DLD1 (cell line): ENCODE results near the gene ABHD16A.

Experiments used
- in situ Hi-C: cut with HindIII; loops from 2 replicates; pipeline ENCODE4 v1.10.0; 2017; ENCODE audit warnings: low sequenced_read_pairs

ABHD16A gene

DNA sequence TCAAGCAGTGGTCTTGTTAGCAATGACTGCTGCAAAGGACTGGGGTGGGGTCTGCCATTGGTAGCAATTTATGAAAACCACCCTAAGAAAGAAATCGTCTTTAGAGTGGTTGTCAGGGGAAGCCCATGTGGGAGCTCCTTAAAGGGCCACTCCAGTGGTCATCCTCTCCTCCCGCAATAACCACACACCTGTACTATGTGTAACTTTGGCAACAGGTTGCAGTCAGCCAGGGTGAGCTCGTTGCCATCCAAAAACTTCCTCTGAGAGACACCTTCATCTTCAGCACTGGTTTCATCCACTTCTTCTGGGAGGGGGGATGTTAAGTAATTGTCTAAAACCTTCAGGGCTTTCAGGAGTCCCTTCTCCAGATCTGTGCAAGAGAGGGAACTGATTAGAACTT, 28.9 kb upstream of the ABHD16A start:
- in situ Hi-C loops = loop anchor here (5.0 kb wide), 1 partner anchor 40 kb away; no protein-coding TSS in a partner anchor

DNA sequence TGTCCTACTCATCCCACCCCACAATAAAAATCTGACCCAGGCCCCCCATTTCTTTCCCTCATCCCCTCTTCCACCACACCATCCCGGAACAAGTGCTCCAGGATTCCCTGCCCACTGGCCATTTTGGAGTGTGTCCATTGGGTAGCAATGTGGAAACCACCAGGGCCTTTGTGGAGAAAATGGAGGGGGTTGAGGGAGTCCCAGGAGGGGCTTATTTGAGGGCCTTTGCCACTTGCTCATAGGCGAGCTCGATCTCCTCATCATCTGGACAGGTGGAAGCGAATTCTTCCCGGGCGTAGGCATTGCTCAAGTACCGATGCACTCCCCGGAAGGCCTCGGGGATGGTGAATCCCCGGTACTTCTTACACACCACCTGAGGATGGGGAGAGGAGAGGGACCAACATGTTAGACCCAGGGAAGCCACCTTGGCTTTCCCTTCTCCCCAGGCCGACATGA, 27.5 kb upstream of the ABHD16A start:
- in situ Hi-C loops = loop anchor here (5.0 kb wide), 1 partner anchor 38 kb away; no protein-coding TSS in a partner anchor

DNA sequence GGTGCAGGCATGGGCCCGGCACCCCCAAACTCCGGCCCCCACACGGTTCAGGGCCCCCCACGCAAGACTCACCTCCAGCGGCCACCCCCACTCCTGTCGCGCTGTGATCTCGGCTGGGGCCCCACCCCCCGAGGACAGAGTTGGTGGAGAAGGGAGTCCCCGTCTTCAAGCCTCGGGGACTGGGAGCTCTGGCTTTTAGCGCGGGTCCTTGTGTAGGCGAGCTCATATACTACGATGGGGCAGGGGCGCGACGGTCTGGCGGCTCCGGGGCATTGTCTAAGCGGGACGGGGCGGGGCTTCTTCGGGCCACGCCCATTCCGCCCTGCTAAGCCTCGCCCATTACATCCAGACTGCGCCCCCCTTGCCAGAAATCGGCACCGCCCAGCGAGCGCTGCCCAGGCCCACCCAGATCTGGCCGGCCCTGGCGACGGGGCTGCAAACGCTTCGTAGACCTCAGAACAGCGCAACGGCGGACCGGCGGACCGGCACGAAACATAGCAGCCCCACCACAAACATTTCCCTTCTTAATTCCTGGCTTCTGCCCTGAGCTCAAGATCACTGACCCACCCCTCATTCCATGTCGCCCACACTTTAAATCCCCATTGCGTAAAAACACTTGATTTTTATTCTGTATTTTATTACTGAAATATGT, 27.0 kb upstream of the ABHD16A start:
- in situ Hi-C loops = loop anchor here (5.0 kb wide), 1 partner anchor 38 kb away; no protein-coding TSS in a partner anchor

DNA sequence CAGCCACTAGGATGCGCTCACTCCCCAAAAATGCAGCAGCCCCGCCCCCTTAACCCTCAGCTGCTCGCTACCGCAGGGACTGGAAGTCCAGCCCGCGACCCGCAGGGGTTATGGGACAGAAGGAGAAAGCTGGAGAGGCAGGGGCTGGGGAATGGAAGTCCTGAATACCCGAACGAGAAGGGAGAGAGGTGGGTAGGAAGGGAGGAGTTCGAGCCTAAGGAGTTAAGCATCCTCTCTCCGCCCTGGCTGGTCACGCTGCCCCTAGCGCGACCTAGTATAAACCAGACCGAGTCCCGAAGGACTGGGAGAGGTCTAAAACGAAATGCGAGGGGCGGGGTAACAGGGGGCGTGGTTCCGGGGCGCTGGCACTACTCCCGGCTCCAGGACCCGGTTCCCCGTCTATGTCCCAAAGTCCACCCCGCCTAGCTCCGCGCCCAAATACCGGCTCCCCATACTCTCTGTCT, 26.4 kb upstream of the ABHD16A start:
- in situ Hi-C loops = no loop called here

DNA sequence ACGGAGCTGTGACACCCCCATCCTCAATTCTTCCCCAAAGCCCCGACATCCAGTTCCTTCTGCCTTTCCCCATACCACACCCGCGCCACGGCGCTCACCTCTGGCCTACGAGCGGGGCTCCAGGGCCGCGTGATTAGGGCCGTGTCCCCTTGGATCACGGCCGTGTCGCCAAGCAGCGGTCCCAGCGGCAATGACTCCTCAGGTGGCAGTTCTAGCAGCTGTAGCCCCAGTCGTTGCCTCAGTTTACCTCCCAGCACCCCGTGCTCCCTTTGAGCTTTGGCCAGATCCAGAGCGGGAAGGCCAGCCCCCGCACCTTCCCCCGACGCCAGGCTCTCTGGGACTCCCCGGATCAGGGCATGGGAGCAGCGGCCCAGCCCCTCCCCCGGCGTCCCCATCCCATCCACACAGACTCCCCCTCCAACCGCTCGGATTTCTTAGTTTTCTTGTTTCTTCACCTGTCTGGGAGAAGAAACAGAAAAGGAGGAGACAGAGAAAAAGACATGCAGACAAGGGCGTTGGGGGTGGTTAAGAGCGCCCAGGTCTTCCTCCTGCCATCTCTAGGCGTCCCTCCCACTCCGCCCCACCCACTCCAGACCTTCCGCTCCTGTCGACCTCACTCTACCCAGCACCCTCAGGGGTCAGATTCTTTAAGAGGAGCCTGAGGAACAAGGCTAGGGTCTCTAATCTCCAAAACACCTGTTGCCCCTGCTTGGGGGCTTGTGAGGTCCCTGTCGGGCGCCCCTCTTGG, 25.8 kb upstream of the ABHD16A start, which contains the start of gene DDAH2:
Gene DDAH2, minus strand, starts transcription at position 533 of the 748 bp plus-strand sequence. Its CDS starts 138 bp downstream, at position 395.
- in situ Hi-C loops = no loop called here

DNA sequence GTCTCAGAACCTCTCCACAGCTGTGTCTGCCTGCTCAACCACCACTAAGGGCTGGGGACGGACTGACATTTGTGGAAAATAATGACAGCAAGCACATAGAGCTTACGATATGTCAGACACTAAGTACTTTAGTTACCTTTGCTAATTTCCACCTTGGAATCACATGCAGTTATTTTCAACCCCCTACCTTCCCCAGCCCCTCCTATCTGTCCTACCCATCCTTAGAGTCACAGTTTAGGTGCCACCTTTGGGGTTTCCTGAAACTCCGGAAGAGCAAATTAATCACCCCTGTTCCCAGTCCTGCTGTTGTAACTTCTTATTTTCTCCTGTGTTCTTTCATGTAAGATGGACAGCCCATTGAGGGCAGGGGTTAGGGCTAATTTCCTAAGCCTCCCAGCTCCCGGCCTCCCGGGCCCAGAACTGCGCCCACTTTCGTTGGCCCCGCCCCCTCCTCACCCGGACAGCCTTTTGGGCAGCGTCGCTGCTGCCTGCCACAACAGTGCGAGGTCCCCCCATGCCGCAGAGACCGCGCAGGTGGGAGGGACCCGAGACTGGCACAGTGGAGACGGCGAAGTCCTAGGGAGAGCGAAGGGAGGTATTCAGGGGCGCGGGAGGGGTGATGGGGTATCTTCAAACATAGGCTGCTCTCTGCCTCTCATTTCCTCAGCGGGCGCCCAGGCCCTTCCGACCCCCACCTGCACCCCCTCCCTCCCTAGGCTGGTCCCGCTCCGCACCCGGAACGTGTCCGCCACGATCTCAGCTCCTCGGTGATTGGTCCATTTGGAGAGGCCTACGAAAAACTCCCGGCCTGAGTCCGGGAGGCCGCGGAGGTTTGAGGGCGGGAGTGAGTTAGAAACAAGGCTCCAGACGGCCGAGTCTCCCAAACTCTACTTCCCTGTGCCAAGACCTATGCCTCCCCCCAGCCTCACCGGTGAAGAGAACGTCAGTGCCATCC, 24.9 kb upstream of the ABHD16A start:
- in situ Hi-C loops = no loop called here

DNA sequence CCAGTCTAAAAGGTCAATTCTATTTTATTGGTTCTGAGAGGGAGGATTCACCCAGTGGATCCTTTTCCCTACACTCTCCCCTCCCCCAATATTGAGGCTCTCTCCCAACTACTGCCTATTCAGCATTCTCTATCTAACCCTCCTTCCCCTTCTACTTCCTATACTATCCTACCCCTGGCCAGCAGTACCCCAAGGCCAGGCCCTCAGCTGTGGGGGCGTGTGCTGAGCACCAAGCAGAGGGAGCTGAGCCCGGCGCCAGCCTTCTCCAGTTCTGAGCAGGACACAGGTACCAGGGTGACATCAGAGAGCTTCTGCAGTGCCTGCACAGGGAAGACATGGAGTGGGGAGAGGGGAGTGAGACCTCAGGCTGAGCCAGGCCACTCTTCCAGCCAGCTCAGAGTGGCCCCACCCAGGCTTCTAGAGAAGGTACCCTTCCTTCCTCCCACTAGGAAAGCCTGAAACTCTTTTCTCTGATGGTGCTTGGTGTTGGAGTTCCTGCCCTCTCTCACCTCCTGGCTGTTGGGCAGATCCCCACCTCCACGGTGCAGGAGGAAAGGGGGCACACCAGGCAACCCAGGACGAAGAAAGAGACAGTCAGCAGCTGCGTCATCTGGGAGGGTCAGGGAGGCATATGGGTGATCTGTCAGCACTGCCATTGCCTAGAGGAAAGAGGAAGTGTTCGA, 24.1 kb upstream of the ABHD16A start:
- in situ Hi-C loops = no loop called here

DNA sequence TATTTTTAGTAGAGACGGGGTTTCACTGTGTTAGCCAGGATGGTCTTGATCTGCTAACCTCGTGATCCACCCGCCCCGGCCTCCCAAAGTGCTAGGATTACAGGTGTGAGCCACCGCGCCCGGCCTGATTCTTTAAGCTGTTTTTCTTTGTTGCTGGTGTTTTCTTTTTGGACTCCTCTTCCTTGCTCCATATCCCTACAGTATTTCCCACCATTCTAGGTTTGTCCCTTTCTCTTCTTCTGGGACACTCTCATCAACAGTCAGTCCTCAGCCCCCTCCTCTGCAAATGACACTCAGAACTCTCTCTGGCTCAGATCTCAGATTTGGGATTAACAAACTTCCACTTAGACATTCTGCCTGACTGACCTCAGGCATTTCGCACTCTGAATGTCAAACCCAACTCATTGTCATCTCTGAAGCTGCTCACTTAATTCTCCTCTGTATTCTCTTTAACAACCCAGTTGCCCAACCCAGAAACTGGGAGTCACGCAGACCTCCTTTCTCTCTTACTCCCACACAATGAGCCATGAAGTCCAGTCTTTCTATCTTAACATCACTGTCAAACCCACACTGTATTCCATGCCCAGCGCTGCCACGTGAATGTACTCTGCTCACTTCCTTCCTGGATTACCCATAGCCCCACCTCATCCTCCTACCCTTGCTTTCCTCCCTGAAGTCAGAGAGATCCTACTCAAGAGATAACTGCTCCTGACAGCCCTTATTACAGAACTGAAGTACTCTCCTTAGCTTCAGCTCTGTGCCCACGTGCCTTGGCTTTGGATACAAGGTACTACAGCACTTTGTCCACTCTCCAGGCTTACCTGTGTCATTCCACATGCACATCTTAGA, 22.6 kb upstream of the ABHD16A start:
- in situ Hi-C loops = no loop called here

DNA sequence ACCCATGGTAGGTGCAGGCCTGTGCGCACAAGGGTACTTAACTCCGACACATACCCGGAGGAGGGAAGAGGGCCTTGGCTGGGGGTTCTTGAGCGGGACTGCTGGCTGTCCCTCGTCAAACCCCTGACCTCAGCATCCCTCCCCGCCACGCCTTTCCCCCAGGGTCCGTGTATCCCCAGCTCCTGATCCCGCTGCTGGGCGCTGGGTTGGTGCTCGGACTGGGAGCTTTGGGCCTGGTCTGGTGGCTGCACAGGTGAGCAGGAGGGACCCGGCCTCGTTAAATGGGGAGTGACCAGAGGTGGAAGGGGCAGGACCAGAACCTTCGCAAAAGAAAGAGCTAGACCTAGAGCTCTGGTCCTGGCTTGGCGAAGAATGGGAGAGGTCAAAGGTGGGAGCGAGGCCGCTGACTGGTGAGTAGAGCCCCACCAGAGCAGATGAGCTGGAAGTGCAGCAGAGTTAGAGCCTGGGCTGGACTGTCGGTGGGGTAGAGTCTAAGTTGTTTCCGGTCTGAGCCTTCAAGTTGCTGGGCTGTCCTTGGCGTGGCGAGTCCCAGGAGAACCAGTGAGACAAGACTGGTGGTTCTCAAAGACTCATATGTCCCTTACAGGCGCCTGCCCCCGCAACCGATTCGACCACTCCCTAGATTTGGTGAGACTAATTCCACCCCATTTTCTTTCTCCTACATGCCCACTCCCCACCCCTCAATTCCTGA, 21.0 kb upstream of the ABHD16A start:
- in situ Hi-C loops = no loop called here

DNA sequence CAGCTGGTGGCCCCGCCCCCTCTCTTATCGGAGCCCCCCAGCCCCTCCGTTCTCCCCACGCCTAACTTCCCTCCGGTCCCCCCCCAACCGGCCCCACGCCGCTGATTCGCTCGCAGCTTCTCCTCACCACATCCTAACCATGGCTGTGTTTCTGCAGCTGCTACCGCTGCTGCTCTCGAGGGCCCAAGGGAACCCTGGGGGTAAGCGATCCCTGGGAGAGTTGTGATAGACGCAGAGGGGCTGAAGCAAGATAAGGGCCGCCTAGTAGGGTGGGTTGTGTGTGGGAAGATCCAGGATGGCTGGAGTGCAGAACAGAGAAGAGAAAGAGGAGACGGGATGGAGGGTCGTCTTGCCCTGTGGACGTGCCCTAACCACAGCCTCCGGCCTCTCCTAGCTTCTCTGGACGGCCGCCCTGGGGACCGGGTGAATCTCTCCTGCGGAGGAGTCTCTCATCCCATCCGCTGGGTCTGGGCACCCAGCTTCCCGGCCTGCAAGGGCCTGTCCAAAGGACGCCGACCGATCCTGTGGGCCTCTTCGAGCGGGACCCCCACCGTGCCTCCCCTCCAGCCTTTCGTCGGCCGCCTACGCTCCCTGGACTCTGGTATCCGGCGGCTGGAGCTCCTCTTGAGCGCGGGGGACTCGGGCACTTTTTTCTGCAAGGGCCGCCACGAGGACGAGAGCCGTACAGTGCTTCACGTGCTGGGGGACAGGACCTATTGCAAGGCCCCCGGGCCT, 20.3 kb upstream of the ABHD16A start, which contains the start of gene MPIG6B:
Gene MPIG6B, plus strand, starts transcription at position 129 of the 735 bp plus-strand sequence. Its CDS starts 11 bp downstream, at position 140.
- in situ Hi-C loops = no loop called here

DNA sequence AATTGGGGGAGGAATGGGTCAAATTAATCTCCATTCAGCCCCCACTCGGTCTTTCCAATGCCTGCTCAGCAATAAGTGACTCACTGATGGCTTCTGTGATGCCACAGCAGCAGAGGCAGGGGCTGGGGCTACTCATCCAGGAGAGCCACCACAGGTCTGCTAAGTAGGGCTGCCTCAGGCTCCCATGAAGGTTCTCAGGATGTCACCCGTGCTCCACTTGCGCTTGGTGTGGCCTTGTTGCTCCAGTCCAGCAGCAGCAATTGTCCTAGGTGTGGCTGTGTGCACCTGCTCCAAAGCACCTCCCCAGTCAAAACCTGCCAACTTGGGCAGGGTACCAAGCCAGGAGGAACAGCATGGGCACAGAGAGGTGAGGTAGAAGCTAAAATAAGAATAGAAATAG, 19.0 kb upstream of the ABHD16A start:
- in situ Hi-C loops = no loop called here

DNA sequence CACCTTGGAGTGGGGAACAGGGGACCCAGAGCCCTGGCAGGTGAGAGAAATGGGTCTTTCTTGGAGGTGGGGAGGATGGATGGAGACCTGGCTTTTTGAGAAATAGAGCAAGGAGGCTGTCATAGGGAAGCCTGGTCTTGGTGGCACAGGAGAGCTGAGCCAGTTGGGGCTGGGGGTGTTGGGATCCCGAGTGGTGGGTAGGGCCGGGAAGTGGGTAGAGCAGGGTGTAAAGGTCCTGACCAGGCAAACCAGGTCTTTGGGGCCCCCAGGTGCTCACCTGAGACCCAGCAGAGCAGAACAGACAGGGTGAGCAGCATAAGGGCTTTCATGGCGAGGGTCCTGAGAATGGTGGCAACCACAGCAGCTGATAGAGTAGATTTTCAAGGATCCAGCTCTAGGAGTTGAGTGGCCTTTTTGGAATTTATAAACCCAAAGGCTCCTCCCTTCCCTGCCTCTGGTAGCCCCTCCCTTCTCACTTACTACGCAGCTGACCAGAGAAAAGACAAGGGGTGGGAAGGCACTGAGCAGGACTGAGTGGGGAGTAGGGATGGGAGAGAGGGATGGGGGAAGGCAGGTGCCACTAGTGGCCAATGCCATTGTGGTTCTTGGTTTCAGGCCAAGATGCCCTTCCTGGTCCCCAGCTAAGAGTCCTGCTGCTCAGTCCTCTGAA, 18.4 kb upstream of the ABHD16A start, which contains the start of gene LY6G6C:
Gene LY6G6C, minus strand, starts transcription at position 396 of the 670 bp plus-strand sequence. Its CDS starts 67 bp downstream, at position 329.
- in situ Hi-C loops = no loop called here

DNA sequence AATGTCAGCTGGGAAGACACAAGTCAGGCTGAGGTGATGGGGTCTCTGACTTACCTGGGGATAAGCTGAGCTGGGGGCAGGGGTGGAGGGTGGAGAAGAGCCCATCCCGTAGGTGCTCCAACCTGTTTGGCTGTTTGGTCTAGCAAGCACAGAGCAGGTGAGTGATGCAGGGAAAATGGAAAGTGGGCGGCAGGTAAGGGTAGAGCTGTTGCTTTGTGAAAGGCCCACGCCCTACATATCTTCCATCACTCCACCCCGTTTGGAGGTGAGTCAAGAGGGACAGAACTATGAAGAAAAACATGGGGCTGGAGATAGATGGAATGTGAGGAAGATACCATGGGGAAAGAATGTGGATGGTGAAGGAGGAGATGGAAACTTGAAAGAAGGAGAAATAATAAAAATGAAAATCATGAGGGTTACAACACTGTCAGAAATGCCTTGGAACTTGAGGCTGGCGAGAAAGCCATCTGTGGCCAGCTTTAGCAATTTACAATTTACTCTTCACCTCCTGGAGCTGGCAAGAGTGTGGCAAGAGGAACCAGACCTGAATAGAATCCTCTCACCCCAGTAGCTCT, 17.2 kb upstream of the ABHD16A start:
- in situ Hi-C loops = no loop called here

DNA sequence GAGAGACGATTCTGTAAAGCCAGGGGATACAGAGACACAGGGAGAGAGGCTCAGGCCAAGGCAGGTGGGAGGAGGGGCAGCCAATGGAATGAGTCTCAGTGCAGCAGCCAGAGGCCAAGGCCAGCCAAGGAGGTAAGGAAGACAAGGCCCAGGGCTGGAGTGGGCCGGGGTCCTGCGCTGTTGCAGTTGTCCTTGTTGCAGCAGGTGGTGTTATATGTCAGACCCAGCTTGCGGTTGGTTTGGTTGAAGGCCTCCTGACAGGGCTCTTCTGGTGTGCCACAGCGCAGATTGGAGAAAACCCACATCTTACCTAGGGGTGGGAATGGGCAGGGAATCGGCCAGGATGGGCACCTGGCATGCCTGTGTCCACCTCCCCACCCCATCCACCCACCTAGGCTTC, 15.9 kb upstream of the ABHD16A start:
- in situ Hi-C loops = no loop called here

DNA sequence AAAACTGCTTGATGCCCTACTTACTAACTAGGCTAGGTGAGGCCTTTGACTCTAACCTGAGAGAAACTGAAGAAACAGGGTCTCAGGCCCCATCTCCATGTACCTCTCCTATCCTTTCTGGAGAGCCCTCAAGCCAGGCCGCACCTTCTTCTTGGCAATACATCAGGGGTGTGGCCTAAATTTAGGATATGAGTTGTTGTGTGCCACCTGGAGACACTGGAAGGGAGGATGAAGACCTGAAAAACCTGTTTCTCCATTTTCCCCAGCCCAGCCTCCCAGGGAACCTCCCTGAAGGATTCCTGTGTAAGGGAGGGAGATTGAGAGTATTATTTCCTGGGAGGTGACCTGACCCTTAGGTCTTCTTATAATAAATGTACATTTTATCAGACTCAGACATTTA, 15.1 kb upstream of the ABHD16A start:
- in situ Hi-C loops = no loop called here

DNA sequence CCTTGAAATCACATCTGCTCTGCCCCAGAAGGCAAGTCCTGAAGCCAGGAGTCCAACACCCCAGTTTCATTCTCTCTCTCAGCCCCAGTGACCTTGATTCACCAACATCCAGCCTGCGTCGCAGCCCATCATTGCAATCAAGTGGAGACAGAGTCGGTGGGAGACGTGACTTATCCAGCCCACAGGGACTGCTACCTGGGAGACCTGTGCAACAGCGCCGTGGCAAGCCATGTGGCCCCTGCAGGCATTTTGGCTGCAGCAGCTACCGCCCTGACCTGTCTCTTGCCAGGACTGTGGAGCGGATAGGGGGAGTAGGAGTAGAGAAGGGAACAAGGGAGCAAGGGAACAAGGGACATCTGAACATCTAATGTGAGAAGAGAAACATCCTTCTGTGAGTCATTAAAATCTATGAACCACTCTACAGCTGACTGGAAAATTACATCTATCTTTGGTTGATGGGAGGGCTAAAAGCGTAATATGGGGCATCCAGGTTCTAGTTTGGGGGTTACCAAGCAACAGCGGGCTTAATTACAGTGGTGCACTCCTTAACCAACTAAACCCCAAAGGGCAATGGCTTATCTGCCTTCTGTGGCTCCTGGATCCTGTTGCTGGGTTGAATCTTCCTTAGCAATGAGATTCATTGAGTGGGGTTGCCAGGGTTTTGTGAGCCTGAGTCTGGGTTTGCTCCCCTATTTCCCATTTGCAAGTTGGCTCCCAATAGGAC, 14.5 kb upstream of the ABHD16A start:
- in situ Hi-C loops = no loop called here
